ENCODE measurements around the gene ZSCAN2. TPM values are rescaled to one million over a fixed set of nuclear protein-coding genes. Genes with fewer than 3 reads are reported as not detected.

The ZSCAN2 gene
- total and polyA plus RNA-seq, 5 donors: 3.6 to 6.4 (median 4.9) TPM

DNA sequence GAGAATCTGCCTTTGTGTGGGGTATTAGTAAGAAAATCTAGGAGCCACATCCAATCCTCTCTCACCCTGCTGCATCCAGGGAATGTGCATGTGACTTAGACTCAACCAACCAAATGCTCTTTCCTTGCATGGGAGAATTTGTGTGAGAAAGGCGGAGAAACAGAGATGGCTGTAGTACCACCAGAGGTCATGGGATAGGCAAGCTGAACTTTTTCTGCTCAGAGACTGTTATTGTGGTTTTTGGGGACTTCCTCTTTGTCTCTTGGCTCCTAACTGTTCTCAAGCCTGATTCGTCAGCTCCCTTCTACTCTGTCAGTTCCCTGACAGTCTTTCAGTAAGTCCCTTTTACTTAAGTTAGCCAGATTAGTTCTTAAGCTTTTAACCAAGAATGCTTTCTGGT is 2.6 kb upstream of the ZSCAN2 start:
- no peak overlapping the region for H3K27ac ChIP-seq (ENCODE audit: low read length)
- WGBS: 73% methylated on average over 2 of the region's 2 CpGs
- intact Hi-C loops (cut with DNase I): loop anchor here (5.0 to 10.0 kb wide), 5 partner anchors 227 to 447 kb away; no protein-coding TSS in a partner anchor
- no peak overlapping the region for H3K4me3 ChIP-seq (ENCODE audit: low read length)
- no peaks in the 10 kb centered on the region for H3K27me3 ChIP-seq (ENCODE audit: control insufficient read depth, insufficient read depth)
- no peaks in the 10 kb centered on the region for H3K9me3 ChIP-seq (ENCODE audit: control insufficient read depth, low read length)
- ATAC-seq: no peak
- no peaks in the 10 kb centered on the region for H3K4me1 ChIP-seq (ENCODE audit: control insufficient read depth, insufficient read depth, low read length)
- DNase-seq: no peak

DNA sequence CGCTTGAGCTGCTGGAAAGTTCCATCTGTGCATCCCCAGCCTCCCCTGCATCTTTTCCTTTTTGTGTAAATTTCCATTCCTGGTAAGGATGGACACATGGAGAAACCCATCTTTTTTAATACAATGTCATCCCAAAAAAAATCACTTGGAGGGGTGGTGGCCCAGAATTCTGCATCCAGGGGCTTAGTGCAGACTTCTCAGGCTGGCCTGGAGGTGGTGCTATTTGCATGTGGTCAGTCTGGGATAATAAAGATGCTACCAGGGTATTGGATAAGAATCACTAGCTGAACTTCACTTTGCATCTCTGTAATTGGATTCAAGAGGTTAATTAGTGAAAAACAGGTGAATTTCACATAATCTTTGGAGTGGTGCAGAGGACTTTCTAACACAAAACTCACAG is 1.8 kb upstream of the ZSCAN2 start:
- no peaks in the 10 kb centered on the region for H3K27me3 ChIP-seq (ENCODE audit: control insufficient read depth, insufficient read depth)
- WGBS: 75% methylated on average over 1 of the region's 1 CpG
- ATAC-seq (no peak), DNase-seq (no peak)
- intact Hi-C loops (cut with DNase I): loop anchor here (5.0 to 10.0 kb wide), 5 partner anchors 226 to 446 kb away; no protein-coding TSS in a partner anchor
- H3K4me1 ChIP-seq (ENCODE audit: control insufficient read depth, insufficient read depth, low read length): no peaks in the 10 kb centered on the region
- H3K9me3 ChIP-seq (ENCODE audit: control insufficient read depth, low read length): no peaks in the 10 kb centered on the region
- H3K4me3 ChIP-seq (ENCODE audit: low read length): no peak overlapping the region
- no peak overlapping the region for H3K27ac ChIP-seq (ENCODE audit: low read length)

DNA sequence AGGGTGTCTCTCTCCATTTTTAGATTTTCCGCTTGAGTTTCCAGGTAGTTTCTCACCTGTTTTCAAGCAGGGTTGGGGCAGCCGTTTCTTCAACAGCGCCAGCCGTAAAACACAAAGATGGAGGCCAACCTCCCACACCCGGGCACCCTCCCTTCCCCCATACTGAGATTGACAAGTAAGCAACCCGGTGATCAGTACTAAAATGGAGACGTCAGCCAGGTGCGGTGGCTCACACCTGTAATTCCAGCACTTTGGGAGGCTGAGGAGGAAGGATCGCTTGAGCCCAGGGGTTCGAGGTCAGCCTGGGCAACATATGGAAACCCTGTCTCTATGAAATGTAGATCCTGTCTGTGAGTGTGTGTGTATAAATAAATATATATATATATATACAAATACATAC is 903 bp upstream of the ZSCAN2 start:
- H3K4me1 ChIP-seq (ENCODE audit: control insufficient read depth, insufficient read depth, low read length): no peaks in the 10 kb centered on the region
- WGBS: 69% methylated on average over 10 of the region's 10 CpGs
- DNase-seq (no peak), ATAC-seq (no peak)
- H3K9me3 ChIP-seq (ENCODE audit: control insufficient read depth, low read length): no peaks in the 10 kb centered on the region
- no peak overlapping the region for H3K27ac ChIP-seq (ENCODE audit: low read length)
- H3K4me3 ChIP-seq (ENCODE audit: low read length): no peak overlapping the region
- intact Hi-C loops (cut with DNase I): loop anchor here (5.0 to 10.0 kb wide), 6 partner anchors 55 to 445 kb away; partner anchors contain the start of genes NMB (in 1 of the 4) and WDR73 (in 1 of the 4)
- no peaks in the 10 kb centered on the region for H3K27me3 ChIP-seq (ENCODE audit: control insufficient read depth, insufficient read depth)

DNA sequence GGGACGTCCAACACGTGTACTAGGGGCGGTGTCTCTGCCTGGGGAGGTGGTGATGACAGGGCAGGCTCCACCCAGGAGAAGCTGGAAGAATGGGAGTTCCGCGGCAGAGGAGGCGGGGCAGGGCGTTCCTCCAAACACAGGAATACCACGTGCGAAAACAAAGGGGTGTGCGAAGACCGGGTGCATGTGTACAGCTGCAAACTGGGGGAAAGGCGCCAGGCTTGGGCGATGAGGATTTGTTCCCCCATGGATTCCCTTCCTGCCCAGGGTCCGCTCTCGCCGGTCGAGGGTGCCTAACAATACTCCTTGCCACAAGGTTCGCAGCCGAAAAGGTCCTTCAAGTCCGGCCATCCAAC is 500 bp upstream of the ZSCAN2 start:
- WGBS: under 1% methylated on average over 20 of the region's 20 CpGs
- intact Hi-C loops (cut with DNase I): loop anchor here in 1 of 4 donors (10.0 kb wide), 1 partner anchor 54 kb away; the partner anchor contains the start of genes NMB and WDR73
- Histone ChIP-seq H3K4me1 (ENCODE audit: control insufficient read depth, insufficient read depth, low read length) (peaks cover 2% of the 10 kb centered on the region), H3K4me3 (ENCODE audit: low read length) (peak overlapping the region; percentile 64), H3K27me3 (ENCODE audit: control insufficient read depth, insufficient read depth) (no peaks in the 10 kb centered on the region), H3K27ac (ENCODE audit: low read length) (peak overlapping the region; percentile 21), H3K9me3 (ENCODE audit: control insufficient read depth, low read length) (no peaks in the 10 kb centered on the region)
- peak; percentile 91 to 95 (median 94) for DNase-seq
- peak; percentile 90 to 95 for ATAC-seq

DNA sequence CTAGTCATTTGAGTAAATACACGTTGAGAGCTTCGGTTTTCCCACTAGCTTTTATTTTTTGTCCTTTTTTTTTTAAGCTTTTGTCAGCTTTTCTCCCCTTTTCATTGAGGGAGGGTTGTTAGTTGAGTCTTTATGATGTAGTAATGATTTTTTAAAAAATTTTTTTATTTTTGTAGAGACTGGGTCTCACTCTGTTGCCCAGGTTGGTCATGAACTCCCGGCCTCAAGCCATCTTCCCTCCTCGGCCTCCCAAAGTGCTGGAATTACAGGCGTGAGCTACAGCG is 688 bp downstream of the ZSCAN2 start:
- Histone ChIP-seq H3K27ac (ENCODE audit: low read length) (no peak overlapping the region), H3K9me3 (ENCODE audit: control insufficient read depth, low read length) (no peaks in the 10 kb centered on the region), H3K4me1 (ENCODE audit: control insufficient read depth, insufficient read depth, low read length) (peaks cover 2% of the 10 kb centered on the region), H3K4me3 (ENCODE audit: low read length) (peak overlapping the region; percentile 64), H3K27me3 (ENCODE audit: control insufficient read depth, insufficient read depth) (no peaks in the 10 kb centered on the region)
- 8% methylated on average over 6 of the region's 6 CpGs for WGBS
- ATAC-seq: no peak
- intact Hi-C loops (cut with DNase I): loop anchor here in 1 of 4 donors (10.0 kb wide), 1 partner anchor 53 kb away; the partner anchor contains the start of genes NMB and WDR73
- no peak for DNase-seq

- H3K4me1 ChIP-seq (ENCODE audit: control insufficient read depth, insufficient read depth, low read length): peaks cover 2% of the 10 kb centered on the region
- no peak overlapping the region for H3K4me3 ChIP-seq (ENCODE audit: low read length)
- no peaks in the 10 kb centered on the region for H3K9me3 ChIP-seq (ENCODE audit: control insufficient read depth, low read length)
- H3K27ac ChIP-seq (ENCODE audit: low read length): no peak overlapping the region
- intact Hi-C loops (cut with DNase I): loop anchor here in 1 of 4 donors (10.0 kb wide), 1 partner anchor 51 kb away; the partner anchor contains the start of genes NMB and WDR73
- 90% methylated on average over 14 of the region's 14 CpGs for WGBS
- DNase-seq (no peak), ATAC-seq (no peak)
- H3K27me3 ChIP-seq (ENCODE audit: control insufficient read depth, insufficient read depth): no peaks in the 10 kb centered on the region
Observed at GRCh38 chr15:84603630-84604379, 3.0 kb downstream of the ZSCAN2 start.

- 83% methylated on average over 19 of the region's 19 CpGs for WGBS
- DNase-seq (no peak), ATAC-seq (no peak)
- no peak overlapping the region for H3K27ac ChIP-seq (ENCODE audit: low read length)
- intact Hi-C loops (cut with DNase I): loop anchor here in 1 of 4 donors (10.0 kb wide), 1 partner anchor 50 kb away; the partner anchor contains the start of genes NMB and WDR73
- peaks cover 2% of the 10 kb centered on the region for H3K4me1 ChIP-seq (ENCODE audit: control insufficient read depth, insufficient read depth, low read length)
- no peak overlapping the region for H3K4me3 ChIP-seq (ENCODE audit: low read length)
- no peaks in the 10 kb centered on the region for H3K27me3 ChIP-seq (ENCODE audit: control insufficient read depth, insufficient read depth)
- H3K9me3 ChIP-seq (ENCODE audit: control insufficient read depth, low read length): no peaks in the 10 kb centered on the region
Observed at GRCh38 chr15:84604826-84605553, 4.2 kb downstream of the ZSCAN2 start.

GRCh38 chr15:84605554-84605882 is 4.7 kb downstream of the ZSCAN2 start:
- no peaks in the 10 kb centered on the region for H3K9me3 ChIP-seq (ENCODE audit: control insufficient read depth, low read length)
- intact Hi-C loops (cut with DNase I): loop anchor here in 1 of 4 donors (10.0 kb wide), 1 partner anchor 49 kb away; the partner anchor contains the start of genes NMB and WDR73
- DNase-seq (no peak), ATAC-seq (no peak)
- H3K4me3 ChIP-seq (ENCODE audit: low read length): no peak overlapping the region
- WGBS: 47% methylated on average over 2 of the region's 2 CpGs
- peaks cover 2% of the 10 kb centered on the region for H3K4me1 ChIP-seq (ENCODE audit: control insufficient read depth, insufficient read depth, low read length)
- no peaks in the 10 kb centered on the region for H3K27me3 ChIP-seq (ENCODE audit: control insufficient read depth, insufficient read depth)
- H3K27ac ChIP-seq (ENCODE audit: low read length): no peak overlapping the region

DNA sequence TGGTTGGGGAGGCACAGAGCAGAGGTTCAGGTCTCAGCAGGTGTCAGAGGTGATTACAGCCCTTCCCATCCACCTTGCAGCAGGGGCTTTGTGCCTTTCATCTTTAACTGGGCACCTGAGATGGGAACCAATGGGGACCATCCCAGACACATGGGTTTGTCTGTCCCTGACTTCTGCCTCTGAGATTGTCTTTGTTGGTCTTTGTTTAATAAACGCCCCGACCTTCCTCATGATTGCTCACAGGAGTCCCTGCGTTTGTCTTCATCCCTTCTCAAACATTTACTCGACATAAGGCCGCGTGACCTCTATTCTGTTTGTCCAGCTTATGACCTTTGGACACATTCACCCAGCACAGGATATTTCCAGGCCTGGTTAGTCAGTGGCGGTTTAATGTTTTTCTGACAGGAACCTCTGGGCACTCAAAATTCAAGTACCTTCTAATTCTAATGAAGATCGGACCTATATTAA is 5.9 kb downstream of the ZSCAN2 start:
- H3K4me3 ChIP-seq (ENCODE audit: low read length): no peak overlapping the region
- H3K27ac ChIP-seq (ENCODE audit: low read length): no peak overlapping the region
- DNase-seq: no peak
- intact Hi-C loops (cut with DNase I): loop anchor here in 1 of 4 donors (10.0 kb wide), 1 partner anchor 48 kb away; the partner anchor contains the start of genes NMB and WDR73
- no peaks in the 10 kb centered on the region for H3K27me3 ChIP-seq (ENCODE audit: control insufficient read depth, insufficient read depth)
- peaks cover 2% of the 10 kb centered on the region for H3K4me1 ChIP-seq (ENCODE audit: control insufficient read depth, insufficient read depth, low read length)
- no peaks in the 10 kb centered on the region for H3K9me3 ChIP-seq (ENCODE audit: control insufficient read depth, low read length)
- WGBS: 88% methylated on average over 8 of the region's 8 CpGs
- no peak for ATAC-seq

DNA sequence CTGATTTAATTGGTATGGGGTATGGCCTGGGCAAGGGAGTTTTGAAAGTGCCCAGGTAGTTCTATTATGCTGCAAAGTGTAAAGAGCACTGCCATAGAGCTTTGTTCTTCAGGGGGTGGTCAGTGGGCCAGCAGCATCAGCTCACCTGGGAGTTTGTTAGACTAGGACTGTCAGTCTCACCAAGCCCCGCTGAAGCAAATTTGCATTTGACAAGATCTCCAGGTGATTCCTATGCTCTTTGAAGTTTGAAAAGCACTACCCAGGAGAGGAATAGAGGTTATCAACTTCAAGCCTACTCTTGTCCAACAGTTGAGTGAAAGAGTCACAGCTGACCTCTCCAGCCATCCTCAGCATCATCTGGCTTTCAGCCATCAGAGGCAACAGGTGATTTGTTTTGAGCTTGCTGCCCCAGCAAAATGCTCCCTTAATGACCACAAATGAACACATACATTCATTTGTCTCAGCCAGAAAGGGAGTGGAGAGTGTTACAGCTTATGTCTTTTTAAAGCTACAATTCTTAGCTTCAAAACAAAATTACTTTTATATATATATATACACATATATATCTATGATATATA is 8.0 kb downstream of the ZSCAN2 start:
- Histone ChIP-seq H3K27me3 (ENCODE audit: control insufficient read depth, insufficient read depth) (no peaks in the 10 kb centered on the region), H3K9me3 (ENCODE audit: control insufficient read depth, low read length) (no peaks in the 10 kb centered on the region), H3K27ac (ENCODE audit: low read length) (no peak overlapping the region), H3K4me3 (ENCODE audit: low read length) (no peak overlapping the region), H3K4me1 (ENCODE audit: control insufficient read depth, insufficient read depth, low read length) (peaks cover 2% of the 10 kb centered on the region)
- intact Hi-C loops (cut with DNase I): loop anchor here in 1 of 4 donors (10.0 kb wide), 1 partner anchor 46 kb away; the partner anchor contains the start of genes NMB and WDR73
- 50% methylated on average over 1 of the region's 1 CpG for whole genome bisulfite sequencing
- ATAC-seq (no peak), DNase-seq (no peak)

Data from right cardiac atrium (tissue), 5 donors.